Endodermal cell (in vitro differentiated cells): ENCODE data around the gene HMGXB4. TPM values are rescaled to one million over a fixed set of nuclear protein-coding genes. Genes with fewer than 3 reads are reported as not detected.

Source experiments
- DNase-seq: peaks from one replicate; pipeline ENCODE4 v3.0.0-alpha.2; 2017
- H3K27ac ChIP-seq: 2 replicates; pipeline ENCODE4 v1.5.1; 2013; ENCODE audit warnings: mild to moderate bottlenecking, low read depth, low read length, moderate library complexity
- H3K27me3 ChIP-seq: 2 replicates; pipeline ENCODE4 v1.6.1; 2013; ENCODE audit warnings: mild to moderate bottlenecking, low read length, moderate library complexity; ENCODE audit not compliant: insufficient read depth, control insufficient read depth, poor library complexity, severe bottlenecking
- H3K36me3 ChIP-seq: 2 replicates; pipeline ENCODE4 v1.7.0; 2013; ENCODE audit warnings: mild to moderate bottlenecking, low read length, moderate library complexity; ENCODE audit not compliant: control insufficient read depth, insufficient read depth
- H3K4me1 ChIP-seq: one replicate; pipeline ENCODE4 v1.7.0; 2013; ENCODE audit warnings: low read length; ENCODE audit not compliant: control insufficient read depth, insufficient read depth
- H3K4me3 ChIP-seq: 2 replicates; pipeline ENCODE4 v1.5.1; 2013; ENCODE audit warnings: mild to moderate bottlenecking, low read length, moderate library complexity
- H3K9ac ChIP-seq: 2 replicates; pipeline ENCODE4 v1.6.1; 2013; ENCODE audit warnings: mild to moderate bottlenecking, low read length, moderate library complexity; ENCODE audit not compliant: poor library complexity, severe bottlenecking; ENCODE audit errors: extremely low read depth
- H3K9me3 ChIP-seq: 2 replicates; pipeline ENCODE4 v1.6.1; 2013; ENCODE audit warnings: mild to moderate bottlenecking, low read length, moderate library complexity; ENCODE audit not compliant: control insufficient read depth
- H3K27ac Mint-ChIP-seq: 2 replicates; pipeline ENCODE4 v1.8.0; 2020; ENCODE audit warnings: mixed read lengths
- H3K27me3 Mint-ChIP-seq: 2 replicates; pipeline ENCODE4 v1.8.0; 2021; ENCODE audit warnings: mild to moderate bottlenecking, mixed read lengths; ENCODE audit not compliant: insufficient read depth
- H3K36me3 Mint-ChIP-seq: 2 replicates; pipeline ENCODE4 v1.8.0; 2020; ENCODE audit warnings: low read depth, mixed read lengths
- H3K4me1 Mint-ChIP-seq: 2 replicates; pipeline ENCODE4 v1.8.0; 2020; ENCODE audit warnings: mixed read lengths
- H3K4me3 Mint-ChIP-seq: 2 replicates; pipeline ENCODE4 v1.8.0; 2020; ENCODE audit warnings: mild to moderate bottlenecking, moderate library complexity, mixed read lengths
- H3K9me3 Mint-ChIP-seq: 2 replicates; pipeline ENCODE4 v1.8.0; 2020; ENCODE audit warnings: mild to moderate bottlenecking, mixed read lengths
- WGBS, 2 experiments: methylation state at CpG; one replicate each; pipeline versions ENCODE4 v1.1.5 to v1.1.7; 2013; ENCODE audit warnings: missing lambda C conversion rate in 2 of 2, mixed read lengths in 1 of 2; ENCODE audit not compliant: insufficient coverage in 1 of 2, insufficient read length in 1 of 2; 5-methylcytosine and 5-hydroxymethylcytosine counted together
- total RNA-seq, 2 donors: library from RNA; stranded (reverse); fragmentation: NEBNext Ultra II Directional in 1 of 2; extraction: Animal tissue kit (Norgen Biotek cat#: 25700) in 1 of 2; gene quantifications; 2 replicates in 1 of 2; 3 replicates in 1 of 2; pipeline ENCODE4 v1.2.1, GENCODE V29; 2021
- TF ChIP-seq, protein P1 (sequence below): fragments of 200-600 bp; sonication (generic); conservative IDR thresholded peaks from 2 replicates; pipeline ENCODE4 v1.5.0; 2021; ENCODE audit warnings: antibody characterized with exemption, mild to moderate bottlenecking

HMGXB4 gene
- total RNA-seq, 2 donors from 2014 or later, result 36.2 to 58.9 TPM

DNA sequence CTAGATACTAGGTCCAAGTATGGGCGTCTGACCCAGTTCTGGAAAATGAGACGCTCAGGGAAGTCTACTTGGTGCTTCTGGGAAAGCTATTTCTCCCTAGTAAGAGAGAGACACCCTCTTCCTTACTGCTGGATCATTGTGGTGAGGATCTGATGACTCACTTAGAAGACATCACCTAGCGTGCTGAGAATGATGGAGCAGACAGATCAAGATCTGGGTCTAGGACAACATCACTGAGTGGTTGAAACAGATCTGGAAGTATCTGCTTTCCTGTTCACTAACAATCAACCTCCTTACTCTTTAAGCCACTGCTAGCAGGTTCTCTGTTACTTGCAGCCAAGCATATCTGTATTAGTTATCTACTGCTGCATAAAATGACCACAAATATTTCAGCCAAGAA, 38.3 kb upstream of the HMGXB4 start:
- no peak overlapping the region for H3K27ac ChIP-seq

DNA sequence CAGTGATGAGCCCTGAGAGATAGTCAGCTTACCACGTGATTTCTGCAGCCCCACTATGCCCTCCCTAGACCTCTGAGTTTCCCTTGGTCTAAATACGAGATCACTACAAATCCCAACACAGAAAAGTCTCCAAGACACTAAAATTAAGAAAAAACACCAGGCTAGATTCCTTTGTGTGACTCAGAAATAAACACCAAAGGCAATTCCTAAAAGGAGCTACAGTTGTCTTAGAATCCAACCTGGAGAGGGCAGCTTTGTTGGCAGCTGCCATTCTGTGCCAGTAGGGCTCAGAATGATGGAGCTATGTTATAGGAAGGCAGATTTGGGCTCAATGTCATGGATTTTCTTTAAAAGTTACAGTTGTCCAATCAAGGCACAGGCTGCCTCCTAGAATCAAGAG, 37.1 kb upstream of the HMGXB4 start:
- no peak overlapping the region for H3K27ac ChIP-seq
- no peaks in the 10 kb centered on the region for H3K36me3 ChIP-seq
- Mint-ChIP-seq H3K4me3 (no peak overlapping the region), H3K36me3 (no peaks in the 10 kb centered on the region), H3K27me3 (no peaks in the 10 kb centered on the region), H3K27ac (no peak overlapping the region), H3K9me3 (no peaks in the 10 kb centered on the region), H3K4me1 (no peaks in the 10 kb centered on the region)
- peak; percentile 3 for DNase-seq
- H3K9me3 ChIP-seq, result no peaks in the 10 kb centered on the region
- H3K27me3 ChIP-seq, result no peaks in the 10 kb centered on the region
- no peak overlapping the region for H3K4me3 ChIP-seq
- H3K4me1 ChIP-seq, result no peaks in the 10 kb centered on the region
- 78 to 89% methylated on average over 2 of the region's 2 CpGs for WGBS, 2 experiments
- TF ChIP-seq, protein P1, sequence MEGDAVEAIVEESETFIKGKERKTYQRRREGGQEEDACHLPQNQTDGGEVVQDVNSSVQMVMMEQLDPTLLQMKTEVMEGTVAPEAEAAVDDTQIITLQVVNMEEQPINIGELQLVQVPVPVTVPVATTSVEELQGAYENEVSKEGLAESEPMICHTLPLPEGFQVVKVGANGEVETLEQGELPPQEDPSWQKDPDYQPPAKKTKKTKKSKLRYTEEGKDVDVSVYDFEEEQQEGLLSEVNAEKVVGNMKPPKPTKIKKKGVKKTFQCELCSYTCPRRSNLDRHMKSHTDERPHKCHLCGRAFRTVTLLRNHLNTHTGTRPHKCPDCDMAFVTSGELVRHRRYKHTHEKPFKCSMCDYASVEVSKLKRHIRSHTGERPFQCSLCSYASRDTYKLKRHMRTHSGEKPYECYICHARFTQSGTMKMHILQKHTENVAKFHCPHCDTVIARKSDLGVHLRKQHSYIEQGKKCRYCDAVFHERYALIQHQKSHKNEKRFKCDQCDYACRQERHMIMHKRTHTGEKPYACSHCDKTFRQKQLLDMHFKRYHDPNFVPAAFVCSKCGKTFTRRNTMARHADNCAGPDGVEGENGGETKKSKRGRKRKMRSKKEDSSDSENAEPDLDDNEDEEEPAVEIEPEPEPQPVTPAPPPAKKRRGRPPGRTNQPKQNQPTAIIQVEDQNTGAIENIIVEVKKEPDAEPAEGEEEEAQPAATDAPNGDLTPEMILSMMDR, result no peak
- no peak overlapping the region for H3K9ac ChIP-seq

More for the DNA sequence above, 38.3 kb upstream of the HMGXB4 start:
- Mint-ChIP-seq H3K4me3 (no peak overlapping the region), H3K27ac (no peak overlapping the region), H3K36me3 (no peaks in the 10 kb centered on the region), H3K27me3 (no peaks in the 10 kb centered on the region), H3K9me3 (no peaks in the 10 kb centered on the region), H3K4me1 (no peaks in the 10 kb centered on the region)
- no peaks in the 10 kb centered on the region for H3K9me3 ChIP-seq
- no peaks in the 10 kb centered on the region for H3K27me3 ChIP-seq
- H3K9ac ChIP-seq, result no peak overlapping the region
- DNase-seq, result peak; percentile 10
- no peaks in the 10 kb centered on the region for H3K36me3 ChIP-seq
- WGBS, 2 experiments, result 88 to 94% methylated on average over 2 to 3 of the region's 3 CpGs
- no peak overlapping the region for H3K4me3 ChIP-seq
- H3K4me1 ChIP-seq, result no peaks in the 10 kb centered on the region
- TF ChIP-seq, protein P1, result no peak

DNA sequence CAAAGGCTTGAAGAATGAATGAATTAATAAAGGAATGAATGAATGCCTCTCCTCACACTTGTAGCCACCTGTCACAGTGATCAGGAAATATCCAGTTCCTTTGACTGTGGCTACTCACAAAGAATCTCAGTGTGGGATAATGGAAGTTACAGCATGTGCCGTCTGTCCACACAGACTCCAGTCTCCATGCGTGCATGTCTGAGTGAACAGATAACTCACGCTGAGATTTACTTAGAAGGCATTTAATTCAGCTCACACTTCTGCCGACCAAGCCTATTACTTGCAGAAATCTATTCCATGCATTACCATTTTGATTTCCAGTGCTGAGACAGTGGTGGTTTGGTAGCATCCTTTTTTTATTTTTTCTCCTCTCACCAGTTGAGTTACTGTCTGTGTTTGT, 32.3 kb upstream of the HMGXB4 start:
- H3K27ac Mint-ChIP-seq, result no peak overlapping the region
- peaks cover 2% of the 10 kb centered on the region for H3K9me3 Mint-ChIP-seq
- H3K4me1 Mint-ChIP-seq, result peaks cover 14% of the 10 kb centered on the region
- H3K27ac ChIP-seq, result no peak overlapping the region
- H3K36me3 Mint-ChIP-seq, result no peaks in the 10 kb centered on the region
- H3K4me1 ChIP-seq, result no peaks in the 10 kb centered on the region
- no peaks in the 10 kb centered on the region for H3K27me3 Mint-ChIP-seq
- H3K9ac ChIP-seq, result no peak overlapping the region
- peak; percentile 20 for DNase-seq
- H3K27me3 ChIP-seq, result no peaks in the 10 kb centered on the region
- no peak overlapping the region for H3K4me3 Mint-ChIP-seq
- no peak overlapping the region for H3K4me3 ChIP-seq
- TF ChIP-seq, protein P1, result no peak
- whole genome bisulfite sequencing, 2 experiments, result 92 to 93% methylated on average over 3 to 4 of the region's 4 CpGs
- no peaks in the 10 kb centered on the region for H3K9me3 ChIP-seq
- no peaks in the 10 kb centered on the region for H3K36me3 ChIP-seq
